GM18517 (cell line): ENCODE measurements around the gene KMT2C.

Experiments
- ATAC-seq: cut with Tn5 transposase; IDR thresholded peaks from one replicate; pipeline ENCODE4 v1.9.1; 2021; ENCODE audit warnings: mild to moderate bottlenecking, moderate library complexity; ENCODE audit not compliant: unreplicated experiment

Gene KMT2C

GRCh38 chr7:152120210-152120609 is 315.6 kb downstream of the KMT2C start:
- no peak for ATAC-seq

DNA sequence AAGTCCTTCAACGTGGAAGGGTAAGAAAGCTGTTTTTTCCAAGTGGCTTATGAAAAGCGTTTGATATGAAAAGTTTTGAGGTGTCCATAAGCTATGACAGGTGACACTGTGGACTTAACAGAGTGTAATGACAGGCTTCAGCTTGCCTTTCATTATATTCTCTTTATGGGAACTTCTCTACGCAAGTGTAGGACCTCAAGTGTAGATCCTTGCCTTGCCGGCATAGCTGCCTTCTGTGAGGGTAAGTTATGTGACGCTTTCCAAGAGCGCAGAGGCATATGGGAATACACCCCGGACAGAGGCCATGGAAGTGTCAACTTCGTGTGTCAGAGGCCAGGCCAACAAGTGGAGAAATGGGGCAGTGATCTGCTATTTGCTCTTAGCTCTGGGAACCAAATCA is 318.4 kb downstream of the KMT2C start:
- no peak for ATAC-seq

DNA sequence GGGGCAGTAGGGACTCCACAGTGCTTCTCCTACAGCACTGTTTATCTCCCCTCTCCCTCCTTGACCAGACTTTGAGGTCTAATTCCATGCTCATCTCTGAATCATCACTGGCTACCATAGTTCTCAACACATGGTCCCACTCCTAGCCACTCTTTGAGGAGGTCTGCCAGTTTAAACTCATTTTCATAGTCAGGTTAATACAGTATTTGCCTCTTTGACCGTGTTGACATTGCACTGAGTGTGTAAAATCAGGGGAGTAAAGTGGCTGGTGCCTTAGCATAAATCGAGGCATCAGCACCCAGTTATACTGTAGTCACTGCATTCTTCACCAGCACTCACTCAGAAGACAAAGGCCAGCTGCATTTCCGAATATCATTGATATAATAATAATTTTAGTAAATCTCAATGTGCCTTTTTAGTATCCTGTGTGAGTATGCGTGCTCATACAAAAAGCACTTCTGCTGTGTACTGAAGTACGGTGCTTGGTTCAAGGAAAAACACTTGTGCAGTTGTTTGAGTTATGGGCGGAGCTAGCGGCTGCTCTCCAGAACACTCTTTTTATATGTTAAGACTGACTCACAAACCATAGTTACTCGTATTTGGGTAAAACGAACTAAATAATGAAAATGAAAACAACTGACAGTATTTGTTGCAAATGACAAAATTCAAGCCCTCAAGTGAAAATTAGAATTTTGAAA is 320.6 kb downstream of the KMT2C start:
- no peak for ATAC-seq

- no peak for ATAC-seq
These were observed 323.0 kb downstream of the KMT2C start for GRCh38 chr7:152112829-152113228.

- ATAC-seq = no peak
These were observed 327.4 kb downstream of the KMT2C start for GRCh38 chr7:152108359-152108758.

DNA sequence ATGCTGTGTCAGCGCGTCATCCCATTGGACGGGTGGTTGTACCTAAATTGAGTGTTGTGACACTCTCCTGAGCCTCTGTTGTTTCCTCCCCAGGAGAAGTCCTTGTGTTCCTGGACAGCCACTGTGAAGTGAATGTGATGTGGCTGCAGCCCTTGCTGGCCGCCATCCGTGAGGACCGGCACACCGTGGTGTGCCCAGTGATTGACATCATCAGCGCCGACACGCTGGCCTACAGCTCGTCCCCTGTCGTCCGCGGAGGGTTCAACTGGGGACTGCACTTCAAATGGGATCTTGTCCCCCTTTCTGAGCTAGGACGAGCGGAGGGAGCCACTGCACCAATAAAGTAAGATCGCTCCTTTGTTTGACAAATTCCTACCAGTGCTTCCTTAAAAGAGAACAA is 327.9 kb downstream of the KMT2C start:
- no peak for ATAC-seq

- ATAC-seq = no peak
These were observed 328.8 kb downstream of the KMT2C start for GRCh38 chr7:152106990-152107389.

DNA sequence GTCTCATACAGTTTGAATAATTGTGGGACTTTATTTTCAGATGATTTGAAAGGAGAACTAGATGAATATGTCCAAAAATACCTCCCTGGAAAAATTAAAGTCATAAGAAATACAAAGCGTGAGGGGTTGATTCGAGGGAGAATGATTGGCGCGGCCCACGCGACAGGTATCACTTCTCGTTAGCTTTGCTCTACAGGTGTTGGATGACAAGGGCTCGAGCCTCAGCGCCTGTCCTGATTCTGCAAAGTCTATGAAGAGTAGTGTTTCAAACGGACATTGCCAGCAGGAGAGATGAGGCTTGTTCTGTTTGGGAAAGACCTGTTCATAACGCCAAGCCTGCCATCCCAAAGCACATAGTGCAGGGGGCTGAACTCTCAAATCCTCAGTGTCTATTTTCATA is 330.6 kb downstream of the KMT2C start:
- ATAC-seq = no peak

GRCh38 chr7:152103691-152104090 is 332.1 kb downstream of the KMT2C start:
- ATAC-seq = no peak

- no peak for ATAC-seq
These were observed 332.7 kb downstream of the KMT2C start for GRCh38 chr7:152103066-152103465.

- no peak for ATAC-seq
These were observed 338.5 kb downstream of the KMT2C start for GRCh38 chr7:152097330-152097729.

- no peak for ATAC-seq
These were observed 340.0 kb downstream of the KMT2C start for GRCh38 chr7:152095771-152096170.

DNA sequence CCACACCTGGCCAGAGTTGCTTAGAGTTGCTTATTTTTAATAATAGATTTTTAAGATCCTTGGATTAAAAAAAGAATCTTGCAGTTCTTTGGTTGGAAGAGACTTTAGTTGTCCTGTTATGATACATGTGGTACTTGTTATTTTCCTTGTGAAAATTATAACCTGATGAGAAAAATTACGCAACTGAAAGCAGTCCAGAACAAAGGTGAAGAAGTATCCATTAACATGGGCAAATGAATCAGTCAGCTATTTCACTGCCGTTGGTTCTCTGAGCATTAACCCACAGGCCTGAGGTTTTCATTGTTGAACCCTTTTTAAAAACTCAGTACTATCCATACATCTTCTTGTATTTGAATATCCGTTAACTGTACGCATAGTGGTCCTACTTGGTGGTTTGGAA is 342.1 kb downstream of the KMT2C start:
- ATAC-seq = no peak

DNA sequence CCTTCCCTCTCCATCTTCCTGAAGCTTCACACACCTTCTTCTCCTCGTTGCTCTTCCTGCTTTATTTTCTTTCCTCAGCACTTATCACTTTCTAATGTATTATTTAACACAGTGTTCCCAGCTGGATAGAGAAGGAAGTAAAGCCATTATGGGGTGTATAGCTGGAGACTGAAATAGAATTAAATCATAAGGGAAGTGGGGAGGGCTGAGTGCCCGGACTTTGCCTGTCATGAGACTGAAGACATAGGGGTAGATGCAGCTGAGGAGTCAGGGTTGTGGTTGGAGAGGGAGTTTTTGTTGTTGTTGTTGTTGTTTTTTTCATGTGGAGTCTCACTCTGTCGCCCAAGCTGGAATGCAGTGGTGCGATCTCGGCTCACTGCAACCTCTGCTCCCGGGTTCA is 345.1 kb downstream of the KMT2C start:
- no peak for ATAC-seq

GRCh38 chr7:152089183-152089582 is 346.6 kb downstream of the KMT2C start:
- no peak for ATAC-seq

DNA sequence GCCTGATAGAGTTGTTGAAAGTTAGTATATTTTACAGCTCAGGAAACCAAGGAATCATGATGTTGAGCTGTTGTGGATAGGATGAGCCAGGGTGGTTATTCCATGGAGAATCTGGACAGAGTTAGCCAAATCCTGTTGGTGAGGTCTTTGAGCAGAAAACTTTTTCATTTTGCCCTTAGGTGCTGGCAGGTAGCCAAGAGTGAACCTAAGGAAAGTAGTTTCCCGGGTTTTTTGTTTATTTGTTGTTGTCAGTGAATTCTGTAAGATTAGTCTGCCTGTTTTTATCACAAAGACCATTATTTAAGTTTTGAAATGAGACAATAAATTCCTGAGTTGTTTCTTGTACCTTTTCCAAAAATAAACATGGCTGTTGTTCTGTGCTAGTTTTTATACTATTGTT is 349.3 kb downstream of the KMT2C start:
- no peak for ATAC-seq

GRCh38 chr7:152085131-152085530 is 350.7 kb downstream of the KMT2C start:
- ATAC-seq = no peak
